Natural killer cell (primary cell): Measurements from ENCODE around the gene TAS2R41. TPM values are rescaled to one million over a fixed set of nuclear protein-coding genes. Genes with fewer than 3 reads are reported as not detected.

Source experiments
- ATAC-seq, 3 donors: fragments of 150-1000 bp in 2 of 3; fragments of 200-7000 bp in 1 of 3; cut with Tn5 transposase; 1 replicate in 1 of 3; 2 replicates in 2 of 3; pipeline ENCODE4 v1.10.0; 2021; ENCODE audit warnings: mild to moderate bottlenecking in 2 of 3, moderate library complexity in 2 of 3
- DNase-seq, 2 donors: peaks; one replicate each; pipeline versions ENCODE4 v3.0.0 to v3.0.0-alpha.2; 2013 to 2021; ENCODE audit warnings: mixed read lengths in 1 of 2
- H3K27ac ChIP-seq: one replicate; pipeline ENCODE4 v1.5.1; 2013; ENCODE audit warnings: mild to moderate bottlenecking, low read length
- H3K27me3 ChIP-seq: one replicate; pipeline ENCODE4 v1.6.1; 2013; ENCODE audit warnings: low read length; ENCODE audit not compliant: control insufficient read depth, insufficient read depth
- H3K36me3 ChIP-seq: one replicate; pipeline ENCODE4 v1.6.1; 2013; ENCODE audit warnings: low read length; ENCODE audit not compliant: control insufficient read depth, insufficient read depth
- H3K4me1 ChIP-seq: one replicate; pipeline ENCODE4 v1.6.1; 2013; ENCODE audit warnings: low read length; ENCODE audit not compliant: control insufficient read depth, insufficient read depth
- H3K4me3 ChIP-seq: one replicate; pipeline ENCODE4 v1.5.1; 2013; ENCODE audit warnings: low read length
- H3K9me3 ChIP-seq: one replicate; pipeline ENCODE4 v1.6.1; 2013; ENCODE audit warnings: low read length; ENCODE audit not compliant: control insufficient read depth, insufficient read depth
- H3K27ac Mint-ChIP-seq, 2 donors: one replicate each; pipeline ENCODE4 v1.8.0; 2022; ENCODE audit warnings: mild to moderate bottlenecking in 2 of 2, mixed read lengths in 2 of 2, moderate library complexity in 1 of 2
- H3K27me3 Mint-ChIP-seq, 2 donors: one replicate each; pipeline ENCODE4 v1.8.0; 2022; ENCODE audit warnings: low read depth in 2 of 2, mixed read lengths in 2 of 2
- H3K36me3 Mint-ChIP-seq: one replicate; pipeline ENCODE4 v1.8.0; 2022; ENCODE audit warnings: mixed read lengths
- H3K4me1 Mint-ChIP-seq, 2 donors: one replicate each; pipeline ENCODE4 v1.8.0; 2022; ENCODE audit warnings: mixed read lengths in 2 of 2
- H3K4me3 Mint-ChIP-seq: one replicate; pipeline ENCODE4 v1.8.0; 2022; ENCODE audit warnings: mild to moderate bottlenecking, moderate library complexity, mixed read lengths
- H3K9me3 Mint-ChIP-seq, 2 donors: one replicate each; pipeline ENCODE4 v1.8.0; 2022; ENCODE audit warnings: mixed read lengths in 2 of 2
- CTCF ChIP-seq: fragments of 200-600 bp; IDR thresholded peaks from one replicate; pipeline ENCODE4 v1.8.0; 2022; ENCODE audit warnings: antibody characterized with exemption
- WGBS: methylation state at CpG from one replicate; pipeline ENCODE4 v1.1.7; 2013; ENCODE audit warnings: missing lambda C conversion rate; ENCODE audit not compliant: insufficient coverage; 5-methylcytosine and 5-hydroxymethylcytosine counted together
- intact Hi-C: fragments of 100-400 bp; cut with micrococcal nuclease; formaldehyde crosslinking; loops from one replicate; pipeline ENCODE4 v1.14.2; 2022
- total RNA-seq, 4 donors: library from RNA; stranded (reverse); fragments of 120-200 nt in 1 of 4; gene quantifications; one replicate each; pipeline versions ENCODE4 v1.2.3 to v1.2.4, GENCODE V29; 2013 to 2022

TAS2R41 gene
- total RNA-seq, 3 donors from 2014 or later (not counting 1 experiment from before 2014, with no cell fraction given), result not detected

- Mint-ChIP-seq H3K27ac (no peak overlapping the region), H3K27me3 (peaks cover 5 to 25% of the 10 kb centered on the region in 2 donors), H3K4me1 (no peaks in the 10 kb centered on the region), H3K4me3 (no peak overlapping the region), H3K9me3 (no peaks in the 10 kb centered on the region), H3K36me3 (no peaks in the 10 kb centered on the region)
- no peak for TF ChIP-seq CTCF
- Histone ChIP-seq H3K27ac (no peak overlapping the region), H3K36me3 (no peaks in the 10 kb centered on the region), H3K27me3 (no peaks in the 10 kb centered on the region), H3K9me3 (no peaks in the 10 kb centered on the region), H3K4me3 (no peak overlapping the region), H3K4me1 (no peaks in the 10 kb centered on the region)
- WGBS, result no CpG with 5 or more reads among the region's 2 CpGs
- DNase-seq, result no peak
- ATAC-seq, result no peak
- intact Hi-C loops, result no loop called here
Measured at GRCh38 chr7:143514487-143514886, 36.8 kb downstream of the TAS2R41 start.

DNA sequence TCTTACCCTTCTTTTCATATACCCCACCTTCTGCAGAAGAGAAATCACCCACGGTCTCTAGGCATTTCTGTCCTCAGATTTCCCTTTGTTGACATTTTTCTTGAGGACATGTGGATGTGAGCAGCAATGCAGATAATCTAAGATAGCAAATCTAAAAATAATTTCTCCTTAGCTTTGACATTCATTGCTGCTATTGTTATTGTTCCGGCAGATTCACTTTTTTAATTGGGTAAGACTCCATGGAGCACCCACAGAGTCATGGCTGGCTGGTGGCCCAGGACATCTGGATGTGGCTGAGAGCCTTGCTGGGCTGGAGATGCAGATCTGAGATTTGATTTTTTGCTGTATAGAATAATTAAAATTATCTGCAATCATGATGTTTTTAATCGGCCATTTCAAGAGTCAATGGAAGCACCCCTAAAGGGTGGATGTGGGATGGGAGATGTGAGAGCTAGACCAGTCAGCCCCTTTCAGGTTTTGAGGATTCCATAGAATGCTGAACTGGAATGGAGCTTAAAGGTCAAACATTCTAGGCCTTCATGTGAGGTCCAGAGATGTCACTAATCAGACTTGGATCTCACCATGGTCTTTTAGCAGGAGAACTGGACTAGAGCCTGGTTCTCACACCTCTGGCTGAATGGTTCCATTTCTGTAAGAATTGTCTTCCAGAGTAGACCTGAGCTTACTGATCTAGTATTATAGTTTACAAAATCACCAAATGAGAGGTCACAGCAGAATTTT lies 37.5 kb downstream of the TAS2R41 start:
- Mint-ChIP-seq H3K27me3 (peaks cover 4 to 25% of the 10 kb centered on the region in 2 donors), H3K9me3 (no peaks in the 10 kb centered on the region), H3K4me3 (no peak overlapping the region), H3K4me1 (no peaks in the 10 kb centered on the region), H3K36me3 (no peaks in the 10 kb centered on the region), H3K27ac (no peak overlapping the region)
- WGBS, result 92% methylated on average over 3 of the region's 3 CpGs
- no peak overlapping the region for H3K4me3 ChIP-seq
- no peaks in the 10 kb centered on the region for H3K9me3 ChIP-seq
- H3K36me3 ChIP-seq, result no peaks in the 10 kb centered on the region
- H3K27ac ChIP-seq, result no peak overlapping the region
- H3K27me3 ChIP-seq, result no peaks in the 10 kb centered on the region
- no peak for TF ChIP-seq CTCF
- DNase-seq (no peak), ATAC-seq (no peak)
- intact Hi-C loops, result no loop called here
- H3K4me1 ChIP-seq, result no peaks in the 10 kb centered on the region

DNA sequence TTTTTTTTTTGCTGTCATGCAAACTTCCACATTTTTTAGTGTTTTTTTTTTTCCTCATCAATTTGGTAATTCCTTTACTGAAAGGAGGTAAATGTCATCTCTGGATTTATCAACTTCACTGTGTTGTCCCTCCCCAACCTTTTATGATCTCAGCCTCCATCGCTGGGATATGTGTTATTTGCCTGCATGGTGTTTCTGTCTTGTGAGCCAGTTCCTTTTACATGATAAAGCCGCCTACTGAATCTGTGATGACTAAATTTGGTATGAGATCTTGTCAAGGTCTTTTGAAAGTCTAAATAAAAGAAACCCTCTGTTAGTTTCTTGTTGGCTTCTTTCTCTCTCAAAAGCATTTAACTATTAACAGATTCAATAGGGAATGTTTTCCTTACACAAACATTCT lies 39.3 kb downstream of the TAS2R41 start:
- Mint-ChIP-seq H3K27ac (no peak overlapping the region), H3K36me3 (no peaks in the 10 kb centered on the region), H3K27me3 (peaks cover 10 to 25% of the 10 kb centered on the region in 2 donors), H3K4me1 (no peaks in the 10 kb centered on the region), H3K4me3 (no peak overlapping the region), H3K9me3 (no peaks in the 10 kb centered on the region)
- no peaks in the 10 kb centered on the region for H3K36me3 ChIP-seq
- ATAC-seq (no peak), DNase-seq (no peak)
- H3K4me1 ChIP-seq, result no peaks in the 10 kb centered on the region
- H3K27ac ChIP-seq, result no peak overlapping the region
- TF ChIP-seq CTCF, result no peak
- H3K27me3 ChIP-seq, result no peaks in the 10 kb centered on the region
- intact Hi-C loops, result no loop called here
- H3K4me3 ChIP-seq, result no peak overlapping the region
- WGBS, result 66% methylated on average over 2 of the region's 2 CpGs
- H3K9me3 ChIP-seq, result no peaks in the 10 kb centered on the region

GRCh38 chr7:143518521-143518920 lies 40.8 kb downstream of the TAS2R41 start:
- WGBS, result 57% methylated on average over 4 of the region's 4 CpGs

More at GRCh38 chr7:143518521-143518920, 40.8 kb downstream of the TAS2R41 start:
- Mint-ChIP-seq H3K4me3 (no peak overlapping the region), H3K27me3 (peaks cover 10 to 25% of the 10 kb centered on the region in 2 donors), H3K4me1 (no peaks in the 10 kb centered on the region), H3K36me3 (no peaks in the 10 kb centered on the region), H3K27ac (no peak overlapping the region), H3K9me3 (no peaks in the 10 kb centered on the region)
- DNase-seq, result no peak
- Histone ChIP-seq H3K4me3 (no peak overlapping the region), H3K27me3 (no peaks in the 10 kb centered on the region), H3K36me3 (no peaks in the 10 kb centered on the region), H3K4me1 (no peaks in the 10 kb centered on the region), H3K27ac (no peak overlapping the region), H3K9me3 (no peaks in the 10 kb centered on the region)
- no peak for TF ChIP-seq CTCF
- intact Hi-C loops, result no loop called here
- ATAC-seq, result no peak
